ENCODE measurements around the gene HOXC5.

The HOXC5 gene

GRCh38 chr12:54018468-54018984 is 14.3 kb upstream of the HOXC5 start:
- DNase-seq (no peak), ATAC-seq (no peak)
- Mint-ChIP-seq H3K27me3 (peaks cover 78% of the 10 kb centered on the region), H3K36me3 (ENCODE audit: low read depth) (no peaks in the 10 kb centered on the region), H3K27ac (no peak overlapping the region), H3K9me3 (no peaks in the 10 kb centered on the region), H3K4me1 (peaks cover 17% of the 10 kb centered on the region), H3K4me3 (peak overlapping the region; percentile 79)

GRCh38 chr12:54019091-54019811 is 13.6 kb upstream of the HOXC5 start:
- DNase-seq = no peak
- peaks cover 78% of the 10 kb centered on the region for H3K27me3 Mint-ChIP-seq
- H3K36me3 Mint-ChIP-seq (ENCODE audit: low read depth) = no peaks in the 10 kb centered on the region
- no peak overlapping the region for H3K4me3 Mint-ChIP-seq
- H3K9me3 Mint-ChIP-seq = no peaks in the 10 kb centered on the region
- peaks cover 17% of the 10 kb centered on the region for H3K4me1 Mint-ChIP-seq
- no peak for ATAC-seq
- no peak overlapping the region for H3K27ac Mint-ChIP-seq

GRCh38 chr12:54019924-54020590 is 12.8 kb upstream of the HOXC5 start:
- Mint-ChIP-seq H3K27ac (no peak overlapping the region), H3K9me3 (no peaks in the 10 kb centered on the region), H3K4me1 (peaks cover 14% of the 10 kb centered on the region), H3K27me3 (peaks cover 78% of the 10 kb centered on the region), H3K4me3 (no peak overlapping the region), H3K36me3 (ENCODE audit: low read depth) (no peaks in the 10 kb centered on the region)
- no peak for ATAC-seq
- DNase-seq = no peak

GRCh38 chr12:54020591-54021405 is 12.1 kb upstream of the HOXC5 start:
- ATAC-seq (no peak), DNase-seq (no peak)
- no peak overlapping the region for H3K27ac Mint-ChIP-seq

GRCh38 chr12:54021432-54022013 is 11.3 kb upstream of the HOXC5 start:
- DNase-seq = no peak
- H3K27ac Mint-ChIP-seq = no peak overlapping the region
- no peaks in the 10 kb centered on the region for H3K9me3 Mint-ChIP-seq
- H3K27me3 Mint-ChIP-seq = peaks cover 75% of the 10 kb centered on the region
- no peak for ATAC-seq
- no peaks in the 10 kb centered on the region for H3K36me3 Mint-ChIP-seq (ENCODE audit: low read depth)
- H3K4me3 Mint-ChIP-seq = no peak overlapping the region
- peaks cover 12% of the 10 kb centered on the region for H3K4me1 Mint-ChIP-seq

More at GRCh38 chr12:54020591-54021405, 12.1 kb upstream of the HOXC5 start:
- H3K9me3 Mint-ChIP-seq = no peaks in the 10 kb centered on the region
- H3K27me3 Mint-ChIP-seq = peaks cover 76% of the 10 kb centered on the region
- no peaks in the 10 kb centered on the region for H3K36me3 Mint-ChIP-seq (ENCODE audit: low read depth)
- H3K4me3 Mint-ChIP-seq = no peak overlapping the region
- peaks cover 12% of the 10 kb centered on the region for H3K4me1 Mint-ChIP-seq

- Mint-ChIP-seq H3K9me3 (no peaks in the 10 kb centered on the region), H3K27me3 (peaks cover 83% of the 10 kb centered on the region), H3K4me1 (peaks cover 5% of the 10 kb centered on the region), H3K36me3 (ENCODE audit: low read depth) (no peaks in the 10 kb centered on the region), H3K27ac (no peak overlapping the region), H3K4me3 (no peak overlapping the region)
- no peak for ATAC-seq
- no peak for DNase-seq
These were observed 9.6 kb upstream of the HOXC5 start for GRCh38 chr12:54022960-54023884.

- ATAC-seq (no peak), DNase-seq (no peak)
- no peak overlapping the region for H3K27ac Mint-ChIP-seq
- no peaks in the 10 kb centered on the region for H3K9me3 Mint-ChIP-seq
- peaks cover 6% of the 10 kb centered on the region for H3K4me1 Mint-ChIP-seq
- no peaks in the 10 kb centered on the region for H3K36me3 Mint-ChIP-seq (ENCODE audit: low read depth)
- peaks cover 86% of the 10 kb centered on the region for H3K27me3 Mint-ChIP-seq
- no peak overlapping the region for H3K4me3 Mint-ChIP-seq
These were observed 8.7 kb upstream of the HOXC5 start for GRCh38 chr12:54024127-54024526.

- Mint-ChIP-seq H3K9me3 (no peaks in the 10 kb centered on the region), H3K36me3 (ENCODE audit: low read depth) (no peaks in the 10 kb centered on the region), H3K4me3 (no peak overlapping the region), H3K27me3 (peaks cover 87% of the 10 kb centered on the region), H3K4me1 (peaks cover 9% of the 10 kb centered on the region), H3K27ac (no peak overlapping the region)
- no peak for DNase-seq
- ATAC-seq = no peak
These were observed 8.1 kb upstream of the HOXC5 start for GRCh38 chr12:54024581-54025305.

GRCh38 chr12:54025499-54026405 is 7.1 kb upstream of the HOXC5 start:
- Mint-ChIP-seq H3K4me1 (peaks cover 9% of the 10 kb centered on the region), H3K27me3 (peaks cover 86% of the 10 kb centered on the region), H3K36me3 (ENCODE audit: low read depth) (no peaks in the 10 kb centered on the region), H3K27ac (no peak overlapping the region), H3K9me3 (no peaks in the 10 kb centered on the region), H3K4me3 (no peak overlapping the region)
- no peak for DNase-seq
- no peak for ATAC-seq

GRCh38 chr12:54026640-54027441 is 6.0 kb upstream of the HOXC5 start:
- ATAC-seq (no peak), DNase-seq (no peak)
- Mint-ChIP-seq H3K4me3 (no peak overlapping the region), H3K27ac (no peak overlapping the region), H3K27me3 (peaks cover 86% of the 10 kb centered on the region), H3K36me3 (ENCODE audit: low read depth) (no peaks in the 10 kb centered on the region), H3K9me3 (no peaks in the 10 kb centered on the region), H3K4me1 (peaks cover 9% of the 10 kb centered on the region)

GRCh38 chr12:54027442-54027786 is 5.4 kb upstream of the HOXC5 start:
- Mint-ChIP-seq H3K27me3 (peaks cover 85% of the 10 kb centered on the region), H3K36me3 (ENCODE audit: low read depth) (no peaks in the 10 kb centered on the region), H3K27ac (no peak overlapping the region), H3K4me1 (peaks cover 9% of the 10 kb centered on the region), H3K9me3 (no peaks in the 10 kb centered on the region), H3K4me3 (no peak overlapping the region)
- no peak for DNase-seq
- ATAC-seq = no peak
